Ovary (tissue), 3 donors: ENCODE data around the gene WDR59.

Experiments used
- POLR2A ChIP-seq: fragments of 450-650 bp; IDR thresholded peaks from one replicate; pipeline ENCODE4 v1.6.1; 2017; ENCODE audit warnings: antibody characterized with exemption, mild to moderate bottlenecking, moderate library complexity
- TF ChIP-seq, protein P1 (sequence below), 3 donors: fragments of 450-650 bp in 2 of 3; fragments of 200-600 bp in 1 of 3; IDR thresholded peaks; one replicate each; pipeline versions ENCODE4 v1.5.1 to v1.8.0; 2016 to 2022; ENCODE audit warnings: antibody characterized with exemption in 3 of 3, mild to moderate bottlenecking in 1 of 3
- donor health status: DM: no; HTN: no; CAD: no.

DNA sequence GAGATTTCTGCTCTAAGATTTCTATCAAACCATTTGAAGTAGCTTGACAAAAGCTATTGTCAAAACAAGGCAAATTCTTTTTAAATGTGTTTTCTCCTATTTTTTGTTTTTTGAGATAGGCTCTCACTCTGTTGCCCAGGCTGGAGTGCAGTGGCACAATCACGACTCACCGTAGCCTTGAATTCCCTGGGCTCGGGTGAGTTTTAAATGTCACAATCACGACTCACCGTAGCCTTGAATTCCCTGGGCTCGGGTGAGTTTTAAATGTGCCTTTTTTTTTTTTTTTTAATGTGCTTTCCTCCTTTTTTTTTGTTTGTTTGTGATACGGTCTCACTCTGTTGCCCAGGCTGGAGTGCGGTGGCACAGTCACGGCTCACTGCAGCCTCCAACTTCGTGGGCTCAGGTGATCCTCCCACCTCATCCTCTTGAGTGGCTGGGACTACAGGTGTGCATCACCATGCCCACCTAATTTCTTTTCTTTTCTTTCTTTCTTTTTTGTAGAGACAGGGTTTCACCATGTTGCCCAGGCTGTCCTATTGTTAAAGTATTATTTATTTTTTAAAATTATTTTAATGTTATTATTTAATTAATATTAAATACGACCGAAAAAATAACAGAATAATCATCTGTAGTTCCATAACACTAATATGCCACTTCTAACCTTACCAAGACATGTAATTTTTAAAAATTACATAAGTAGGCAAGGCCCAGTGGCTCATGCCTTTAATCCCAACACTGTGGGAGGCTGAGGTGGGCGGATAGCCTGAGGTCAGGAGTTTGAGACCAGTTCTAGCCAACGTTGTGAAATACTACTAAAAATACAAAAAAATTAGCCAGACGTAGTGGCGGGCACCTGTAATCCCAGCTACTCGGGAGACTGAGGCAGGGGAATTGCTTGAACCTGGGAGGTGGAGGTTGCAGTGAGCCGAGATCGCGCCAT lies 140.6 kb downstream of the WDR59 start:
- TF ChIP-seq POLR2A: no peak
- TF ChIP-seq, protein P1, sequence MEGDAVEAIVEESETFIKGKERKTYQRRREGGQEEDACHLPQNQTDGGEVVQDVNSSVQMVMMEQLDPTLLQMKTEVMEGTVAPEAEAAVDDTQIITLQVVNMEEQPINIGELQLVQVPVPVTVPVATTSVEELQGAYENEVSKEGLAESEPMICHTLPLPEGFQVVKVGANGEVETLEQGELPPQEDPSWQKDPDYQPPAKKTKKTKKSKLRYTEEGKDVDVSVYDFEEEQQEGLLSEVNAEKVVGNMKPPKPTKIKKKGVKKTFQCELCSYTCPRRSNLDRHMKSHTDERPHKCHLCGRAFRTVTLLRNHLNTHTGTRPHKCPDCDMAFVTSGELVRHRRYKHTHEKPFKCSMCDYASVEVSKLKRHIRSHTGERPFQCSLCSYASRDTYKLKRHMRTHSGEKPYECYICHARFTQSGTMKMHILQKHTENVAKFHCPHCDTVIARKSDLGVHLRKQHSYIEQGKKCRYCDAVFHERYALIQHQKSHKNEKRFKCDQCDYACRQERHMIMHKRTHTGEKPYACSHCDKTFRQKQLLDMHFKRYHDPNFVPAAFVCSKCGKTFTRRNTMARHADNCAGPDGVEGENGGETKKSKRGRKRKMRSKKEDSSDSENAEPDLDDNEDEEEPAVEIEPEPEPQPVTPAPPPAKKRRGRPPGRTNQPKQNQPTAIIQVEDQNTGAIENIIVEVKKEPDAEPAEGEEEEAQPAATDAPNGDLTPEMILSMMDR (IDR thresholded peaks at IDR 0.05): no peak
